DMS 273 treated with DMSO at 0.1 percent for 48 hours (cell line): ENCODE measurements around the gene CD27.
A peak's percentile ranks its signal among the peaks of the same experiment; 100 is the strongest.

ENCODE experiments used
- DNase-seq: peaks from one replicate; lab custom pipeline; 2025; lab: John Stamatoyannopoulos, UW

Gene CD27

GRCh38 chr12:6434205-6435140, 10.3 kb upstream of the CD27 start:
- no peak for DNase-seq

- no peak for DNase-seq
Measured at GRCh38 chr12:6435961-6436715, 8.6 kb upstream of the CD27 start.

DNA sequence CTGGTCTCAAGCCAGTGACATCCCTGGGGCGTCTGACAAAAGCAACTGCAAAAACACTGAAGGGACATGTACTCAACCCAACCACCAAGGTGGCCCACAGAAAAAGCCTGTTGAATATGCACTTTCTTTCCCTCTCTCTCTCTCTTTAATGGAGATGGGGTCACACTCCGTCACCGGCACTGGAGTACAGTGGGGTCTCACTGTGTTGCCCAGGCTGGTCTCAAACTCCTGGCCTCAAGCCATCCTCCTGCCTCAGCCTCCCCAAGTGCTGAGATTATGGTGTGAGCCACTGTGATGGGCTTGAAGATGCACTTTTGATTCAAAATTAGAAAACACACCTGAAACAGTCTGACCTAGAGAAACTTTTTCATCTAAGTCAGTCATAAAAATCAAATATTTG, 7.2 kb upstream of the CD27 start:
- no peak for DNase-seq

GRCh38 chr12:6438345-6438744, 6.4 kb upstream of the CD27 start:
- DNase-seq: no peak

GRCh38 chr12:6440391-6440790, 4.4 kb upstream of the CD27 start:
- no peak for DNase-seq

DNA sequence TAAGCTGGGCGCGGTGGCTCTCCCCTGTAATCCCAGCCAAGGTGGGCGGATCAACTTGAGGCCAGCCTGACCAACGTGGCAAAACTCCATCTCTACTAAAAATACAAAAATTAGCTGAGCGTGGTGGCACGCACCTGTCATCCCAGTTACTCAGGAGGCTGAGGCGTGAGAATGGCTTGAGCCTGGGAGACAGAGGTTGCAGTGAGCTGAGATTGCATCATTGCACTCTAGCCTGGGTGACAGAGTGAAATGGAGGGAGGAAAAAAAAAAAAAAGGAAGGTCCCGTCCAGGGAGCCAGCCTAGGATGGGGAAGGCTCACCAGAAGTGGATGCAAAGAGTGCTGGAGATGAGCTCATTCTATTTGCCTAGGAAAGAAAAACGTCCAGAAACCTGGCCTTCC, 1.9 kb upstream of the CD27 start:
- DNase-seq: no peak

- no peak for DNase-seq
Measured at GRCh38 chr12:6443361-6443983, 1.3 kb upstream of the CD27 start.

- DNase-seq: no peak
Measured at GRCh38 chr12:6444031-6444430, 724 bp upstream of the CD27 start.

GRCh38 chr12:6450091-6450868, 5.5 kb downstream of the CD27 start:
- DNase-seq: no peak

- DNase-seq: no peak
Measured at GRCh38 chr12:6450869-6451347, 6.2 kb downstream of the CD27 start.

DNA sequence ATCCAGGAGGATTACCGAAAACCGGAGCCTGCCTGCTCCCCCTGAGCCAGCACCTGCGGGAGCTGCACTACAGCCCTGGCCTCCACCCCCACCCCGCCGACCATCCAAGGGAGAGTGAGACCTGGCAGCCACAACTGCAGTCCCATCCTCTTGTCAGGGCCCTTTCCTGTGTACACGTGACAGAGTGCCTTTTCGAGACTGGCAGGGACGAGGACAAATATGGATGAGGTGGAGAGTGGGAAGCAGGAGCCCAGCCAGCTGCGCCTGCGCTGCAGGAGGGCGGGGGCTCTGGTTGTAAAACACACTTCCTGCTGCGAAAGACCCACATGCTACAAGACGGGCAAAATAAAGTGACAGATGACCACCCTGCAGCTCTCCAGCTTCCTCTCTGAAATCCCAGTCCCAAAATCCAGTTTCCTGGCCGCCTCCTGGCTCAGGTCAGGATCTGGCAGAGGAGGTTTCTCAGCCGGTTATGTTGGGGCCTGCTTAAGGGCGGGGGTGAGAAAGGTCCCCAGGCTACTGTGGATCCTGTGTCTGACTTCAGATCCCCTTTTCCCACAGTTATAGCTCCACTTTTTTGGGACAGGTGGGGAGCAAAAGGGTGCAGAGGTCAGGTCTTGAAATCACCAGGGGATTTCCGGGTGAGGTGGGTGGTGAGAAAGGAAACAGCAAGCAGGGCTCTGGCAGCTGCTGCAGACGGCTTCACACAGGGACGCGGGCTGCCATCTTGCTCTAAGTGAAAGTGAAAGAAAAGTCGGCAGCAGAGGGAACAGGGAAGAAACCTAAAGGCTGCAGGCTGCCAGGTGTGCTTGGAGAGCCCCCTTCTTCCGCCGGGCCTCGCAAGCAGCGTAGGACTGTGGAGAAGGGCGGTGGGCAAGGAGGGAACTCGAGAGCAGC, 6.8 kb downstream of the CD27 start, which contains the start of gene TAPBPL:
TSS of gene TAPBPL (plus strand) at position 695 of the 897 bp plus-strand sequence. CDS start 207 bp downstream, outside the sequence.
- peak; percentile 80 for DNase-seq

- DNase-seq: no peak
Measured at GRCh38 chr12:6452245-6452943, 7.6 kb downstream of the CD27 start.

GRCh38 chr12:6452944-6453630, 8.3 kb downstream of the CD27 start:
- DNase-seq: no peak

GRCh38 chr12:6457220-6457945, 12.6 kb downstream of the CD27 start:
- no peak for DNase-seq

- no peak for DNase-seq
Measured at GRCh38 chr12:6458281-6459003, 13.7 kb downstream of the CD27 start.

DNA sequence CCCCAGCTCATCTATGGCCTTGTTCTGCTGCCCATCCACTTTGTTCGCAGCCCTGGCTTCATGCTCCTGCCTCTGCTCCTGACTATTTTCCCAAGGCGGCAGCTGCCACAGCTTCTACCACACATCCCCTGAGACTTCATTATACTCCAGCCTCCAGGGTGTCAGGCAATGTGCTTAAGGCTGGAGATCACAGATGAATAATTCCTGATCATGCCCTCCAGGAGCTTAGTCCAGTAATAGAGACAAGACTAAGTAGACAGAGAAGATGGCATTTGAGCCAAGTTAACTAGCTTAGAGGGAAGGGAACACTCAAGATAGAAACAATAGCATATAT, 14.2 kb downstream of the CD27 start:
- DNase-seq: no peak

DNA sequence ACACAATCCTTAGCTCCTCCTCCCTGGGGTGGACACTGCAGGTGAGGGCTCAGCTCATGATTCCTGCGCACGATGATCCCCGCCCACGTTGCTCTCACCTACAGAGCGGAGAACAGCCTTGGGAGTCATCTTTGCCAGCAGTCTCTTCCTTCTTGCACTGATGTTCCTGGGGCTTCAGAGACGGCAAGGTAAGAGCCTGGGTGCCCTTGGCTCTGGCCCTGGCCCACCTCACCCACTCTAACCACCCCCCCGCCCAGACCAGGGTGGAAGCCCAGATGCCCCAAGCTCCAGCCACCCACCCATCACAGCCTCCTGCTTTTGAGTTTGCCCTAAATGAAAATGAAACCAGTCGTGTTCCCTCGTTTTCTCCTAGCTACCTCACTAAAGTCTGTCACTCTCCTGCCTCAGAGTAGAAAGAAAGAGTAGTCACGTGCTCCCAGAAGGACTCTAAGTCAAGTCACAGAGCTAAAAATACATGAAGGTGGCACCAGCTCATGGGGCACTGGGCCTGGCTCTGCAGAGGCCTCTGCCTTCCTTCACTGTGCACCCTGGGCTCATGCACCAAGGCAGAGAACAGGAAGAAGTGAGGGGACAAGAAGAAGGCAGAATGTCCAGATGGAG, 16.1 kb downstream of the CD27 start:
- DNase-seq: no peak
